GM10266 (cell line): ENCODE results near the gene HES3.
A peak's percentile ranks its signal among the peaks of the same experiment; 100 is the strongest.
"Not testable (repeated sequence)": the region's sequence is repeated elsewhere in the genome, so short reads cannot be mapped to it uniquely, and the experiment has no call there.

ENCODE experiments used
- DNase-seq: peaks from one replicate; pipeline ENCODE4 v3.0.0; 2012; ENCODE audit errors: extremely low spot score
- TF ChIP-seq, protein P1 (sequence below): IDR thresholded peaks from 2 replicates; pipeline ENCODE4 v1.5.1; 2012; ENCODE audit warnings: mild to moderate bottlenecking, low read depth; ENCODE audit not compliant: control insufficient read depth, insufficient read depth; ENCODE audit errors: missing control alignments

Gene HES3

DNA sequence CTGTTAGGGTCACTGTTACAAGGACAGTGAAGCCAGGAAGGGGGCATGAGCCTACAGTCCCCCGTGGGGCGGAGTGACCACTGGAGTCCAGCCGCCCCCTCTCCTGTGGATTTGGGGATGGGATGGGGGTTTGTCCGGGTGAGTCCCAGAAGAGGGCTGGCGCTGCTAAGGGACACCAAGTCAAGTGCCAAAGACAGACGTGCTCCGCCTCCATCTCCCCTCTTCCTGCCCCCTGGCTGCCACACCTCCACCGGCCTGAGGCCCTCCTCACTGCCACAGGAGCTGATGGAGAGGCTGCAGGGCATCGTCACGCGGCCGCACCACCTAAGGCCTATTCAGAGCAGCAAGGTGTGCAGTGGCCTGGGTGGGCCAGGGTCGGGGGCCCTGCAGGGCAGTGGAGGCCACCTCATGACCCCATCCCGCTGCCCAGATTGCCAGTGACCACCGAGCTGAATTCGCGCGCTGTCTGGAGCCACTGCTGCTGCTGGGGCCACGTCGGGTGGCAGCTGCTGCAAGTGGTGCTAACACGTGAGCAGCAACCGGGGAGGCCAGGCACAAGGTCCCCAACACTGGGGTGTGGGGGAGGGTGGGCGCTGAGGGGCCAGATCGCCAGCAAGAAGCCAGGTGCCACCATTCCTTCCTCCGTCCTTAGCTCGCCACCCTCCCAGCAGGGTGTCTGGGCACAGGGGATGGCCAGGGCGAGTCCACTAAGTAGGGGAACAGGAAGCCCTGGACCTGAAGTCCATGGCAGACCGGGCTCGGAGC lies 33.2 kb upstream of the HES3 start:
- TF ChIP-seq, protein P1, sequence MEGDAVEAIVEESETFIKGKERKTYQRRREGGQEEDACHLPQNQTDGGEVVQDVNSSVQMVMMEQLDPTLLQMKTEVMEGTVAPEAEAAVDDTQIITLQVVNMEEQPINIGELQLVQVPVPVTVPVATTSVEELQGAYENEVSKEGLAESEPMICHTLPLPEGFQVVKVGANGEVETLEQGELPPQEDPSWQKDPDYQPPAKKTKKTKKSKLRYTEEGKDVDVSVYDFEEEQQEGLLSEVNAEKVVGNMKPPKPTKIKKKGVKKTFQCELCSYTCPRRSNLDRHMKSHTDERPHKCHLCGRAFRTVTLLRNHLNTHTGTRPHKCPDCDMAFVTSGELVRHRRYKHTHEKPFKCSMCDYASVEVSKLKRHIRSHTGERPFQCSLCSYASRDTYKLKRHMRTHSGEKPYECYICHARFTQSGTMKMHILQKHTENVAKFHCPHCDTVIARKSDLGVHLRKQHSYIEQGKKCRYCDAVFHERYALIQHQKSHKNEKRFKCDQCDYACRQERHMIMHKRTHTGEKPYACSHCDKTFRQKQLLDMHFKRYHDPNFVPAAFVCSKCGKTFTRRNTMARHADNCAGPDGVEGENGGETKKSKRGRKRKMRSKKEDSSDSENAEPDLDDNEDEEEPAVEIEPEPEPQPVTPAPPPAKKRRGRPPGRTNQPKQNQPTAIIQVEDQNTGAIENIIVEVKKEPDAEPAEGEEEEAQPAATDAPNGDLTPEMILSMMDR: no peak
- no peak for DNase-seq

DNA sequence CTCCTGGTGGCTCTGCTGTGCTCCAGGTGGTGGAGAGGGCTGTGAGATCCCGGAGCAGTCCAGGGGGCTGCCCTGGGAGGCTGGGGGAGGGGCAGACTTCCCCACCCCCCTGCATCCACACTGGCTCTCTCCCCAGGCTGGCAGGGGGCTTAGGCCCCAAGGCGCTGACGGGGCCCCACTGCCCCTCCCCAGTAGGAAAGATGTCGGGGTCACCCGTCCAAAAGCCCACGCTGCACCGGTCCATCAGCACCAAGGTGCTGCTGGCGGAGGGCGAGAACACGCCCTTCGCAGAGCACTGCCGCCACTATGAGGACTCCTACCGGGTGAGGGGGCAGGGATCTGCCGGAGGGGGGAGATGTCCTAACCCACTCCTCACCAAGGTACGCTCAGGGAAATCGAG lies 32.2 kb upstream of the HES3 start:
- TF ChIP-seq, protein P1: no peak

DNA sequence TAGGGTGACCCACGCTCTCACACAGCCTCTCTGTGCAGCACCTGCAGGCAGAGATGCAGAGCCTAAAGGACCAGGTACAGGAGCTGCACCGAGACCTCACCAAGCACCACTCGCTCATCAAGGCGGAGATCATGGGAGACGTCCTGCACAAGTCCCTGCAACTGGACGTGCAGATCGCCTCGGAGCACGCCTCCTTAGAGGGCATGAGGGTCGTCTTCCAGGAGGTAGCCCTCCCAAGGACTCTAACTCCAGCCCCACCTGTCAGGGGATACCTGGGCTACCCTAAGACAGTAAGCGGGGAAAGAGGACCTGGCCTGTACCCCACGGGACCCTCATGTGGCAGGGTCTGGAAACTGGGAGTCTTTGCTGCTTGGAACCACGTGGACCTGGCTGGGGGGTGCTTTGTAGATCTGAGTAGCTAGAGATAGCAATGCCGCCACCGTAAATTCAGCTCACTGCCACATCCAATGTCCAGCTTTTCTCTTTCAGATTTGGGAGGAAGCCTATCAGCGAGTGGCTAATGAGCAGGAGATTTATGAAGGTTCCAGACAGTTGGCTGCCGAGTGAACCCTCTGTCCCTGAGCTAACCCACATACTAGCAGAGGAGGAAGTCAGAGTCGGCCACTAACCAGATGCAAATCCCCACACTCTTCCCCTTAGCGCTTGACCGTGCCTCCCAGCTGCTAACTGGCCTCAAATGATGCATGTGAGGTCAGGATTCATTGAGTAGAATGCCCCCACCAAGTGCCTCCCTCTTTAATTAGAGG lies 31.6 kb upstream of the HES3 start:
- TF ChIP-seq, protein P1: no peak
- DNase-seq: peak; percentile 46

More for the DNA sequence above, 32.2 kb upstream of the HES3 start:
- DNase-seq: no peak

DNA sequence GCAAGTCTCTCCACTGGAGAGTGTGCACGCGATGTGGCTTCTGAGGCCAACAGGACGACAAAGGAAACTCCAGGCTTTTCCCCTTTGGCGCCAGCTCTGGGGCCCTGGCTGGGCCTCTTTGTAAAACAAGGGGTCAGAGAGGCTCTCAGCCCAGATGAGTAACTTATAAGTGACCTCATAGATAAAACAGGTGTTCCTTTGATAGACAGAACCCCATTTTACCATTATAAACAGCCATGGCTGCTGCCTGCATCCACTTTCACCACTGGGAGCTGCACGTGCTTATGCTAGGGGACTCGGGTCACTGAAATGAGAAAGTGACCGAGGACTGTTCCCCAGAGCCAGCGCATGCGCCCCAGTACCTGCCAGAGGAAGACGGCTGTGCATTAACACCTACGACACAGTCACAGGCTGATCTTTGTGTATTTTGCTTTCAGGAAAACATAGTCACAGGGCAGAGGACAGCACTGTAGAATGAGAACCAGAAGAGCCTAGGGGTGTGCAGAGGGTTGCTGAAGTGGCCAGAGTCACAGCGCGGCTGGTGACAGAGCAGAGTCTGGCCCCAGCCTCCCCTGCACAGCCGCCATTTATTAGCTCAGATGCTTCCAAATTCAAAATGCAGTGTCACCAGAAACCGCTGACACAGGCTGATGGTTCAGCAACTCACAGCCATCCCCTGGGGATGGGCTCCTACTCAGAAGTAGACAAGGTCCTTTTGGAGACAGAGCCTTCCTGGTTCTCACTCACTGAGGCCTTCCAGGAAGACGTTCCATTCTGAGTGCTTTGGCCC lies 25.4 kb upstream of the HES3 start:
- TF ChIP-seq, protein P1: no peak
- DNase-seq: no peak

DNA sequence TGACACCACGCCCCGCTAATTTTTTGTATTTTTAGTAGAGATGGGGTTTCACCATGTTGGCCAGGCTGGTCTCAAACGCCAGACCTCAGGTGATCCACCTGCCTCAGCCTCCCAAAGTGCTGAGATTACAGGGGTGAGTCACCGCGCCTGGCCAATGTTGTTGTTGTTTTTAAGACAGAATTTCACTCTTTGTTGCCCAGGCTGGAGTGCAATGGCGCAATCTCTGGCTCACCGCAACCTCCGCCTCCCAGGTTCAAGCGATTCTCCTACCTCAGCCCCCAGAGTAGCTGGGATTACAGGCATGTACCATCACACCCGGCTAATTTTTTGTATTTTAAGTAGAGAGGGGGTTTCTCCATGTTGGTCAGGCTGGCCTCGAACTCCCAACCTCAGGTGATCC lies 24.3 kb upstream of the HES3 start:
- not testable (repeated sequence) for DNase-seq

DNA sequence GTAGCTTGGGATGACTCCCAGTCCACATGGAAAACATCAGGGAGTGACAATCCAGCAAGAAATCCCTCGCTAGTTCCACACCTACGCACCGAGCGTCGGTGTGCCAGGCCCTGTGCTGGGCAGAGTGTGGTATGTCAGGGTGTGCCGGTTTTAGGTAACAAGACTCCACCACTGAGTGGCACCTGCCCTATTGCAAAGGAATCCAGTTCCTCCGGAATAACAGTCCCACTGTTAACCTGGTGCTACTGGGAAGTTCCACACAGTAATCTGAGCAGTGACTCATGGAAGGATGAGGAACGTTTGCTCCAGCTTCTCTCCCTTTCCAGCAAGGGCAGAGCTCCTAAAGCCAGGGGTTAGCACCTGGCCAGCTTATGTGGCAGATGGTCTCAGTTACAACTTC lies 23.7 kb upstream of the HES3 start:
- no peak for DNase-seq
- TF ChIP-seq, protein P1: no peak

DNA sequence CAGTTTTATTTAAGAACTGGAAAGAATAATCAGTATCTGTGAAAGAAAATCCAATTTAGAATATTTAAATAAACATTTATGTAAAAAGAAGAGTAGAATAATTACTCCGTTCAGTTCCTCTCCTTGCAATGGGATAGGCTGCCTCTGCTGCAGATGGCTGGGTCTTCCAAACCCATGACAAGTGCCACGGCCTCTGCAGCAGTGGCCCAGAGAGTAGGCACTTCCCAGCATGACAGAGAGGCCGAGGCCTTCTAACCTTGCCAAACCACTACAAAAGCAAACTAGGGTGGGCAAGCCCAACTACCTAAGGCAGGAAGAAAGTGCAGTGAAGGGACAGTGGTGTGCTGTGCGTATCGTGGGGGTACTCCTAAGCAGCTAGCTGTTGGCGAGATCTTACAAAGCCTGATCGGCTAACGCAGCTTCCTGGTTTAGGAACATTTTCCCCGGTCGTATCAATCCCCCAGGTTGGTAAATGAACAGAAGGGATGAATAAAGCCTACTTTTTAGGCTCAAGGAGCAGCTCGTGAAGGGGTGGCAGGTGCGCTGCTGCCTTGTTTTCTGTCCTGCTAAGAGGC lies 22.7 kb upstream of the HES3 start:
- TF ChIP-seq, protein P1: no peak
- DNase-seq: no peak
